CD14-positive monocyte (primary cell): ENCODE data around the gene TNFRSF12A. TPM values are rescaled to one million over a fixed set of nuclear protein-coding genes. Genes with fewer than 3 reads are reported as not detected.
A peak's percentile ranks its signal among the peaks of the same experiment; 100 is the strongest.

ENCODE experiments used
- DNase-seq, 3 donors: peaks; one replicate each; pipeline ENCODE4 v3.0.0-alpha.2; 2011 to 2022
- H2AFZ ChIP-seq: 2 replicates; pipeline ENCODE4 v1.6.0; 2012; ENCODE audit warnings: mild to moderate bottlenecking, low read depth, low read length, inconsistent platforms; ENCODE audit not compliant: insufficient read depth, poor library complexity, severe bottlenecking
- H3K27ac ChIP-seq, 2 donors: 1 replicate in 1 of 2; 2 replicates in 1 of 2; pipeline ENCODE4 v1.5.1; 2012 to 2013; ENCODE audit warnings: low read length in 2 of 2, control low read depth in 1 of 2, inconsistent platforms in 1 of 2, low read depth in 1 of 2, mild to moderate bottlenecking in 1 of 2
- H3K27me3 ChIP-seq, 2 donors: one replicate each; pipeline versions ENCODE4 v1.6.0 to v1.6.1; 2011 to 2013; ENCODE audit warnings: low read length in 2 of 2; ENCODE audit not compliant: control insufficient read depth in 2 of 2, insufficient read depth in 2 of 2
- H3K36me3 ChIP-seq, 2 donors: replicated peaks in 1 of 2; 1 replicate in 1 of 2; 2 replicates in 1 of 2; pipeline versions ENCODE4 v1.5.1 to v1.6.1; 2012 to 2013; ENCODE audit warnings: low read length in 2 of 2, control low read depth in 1 of 2, inconsistent platforms in 1 of 2, mild to moderate bottlenecking in 1 of 2; ENCODE audit not compliant: insufficient read depth in 2 of 2, control insufficient read depth in 1 of 2
- H3K4me1 ChIP-seq, 2 donors: 1 replicate in 1 of 2; 2 replicates in 1 of 2; pipeline versions ENCODE4 v1.5.1 to v1.6.1; 2012 to 2013; ENCODE audit warnings: low read length in 2 of 2, control low read depth in 1 of 2, inconsistent platforms in 1 of 2, mild to moderate bottlenecking in 1 of 2, moderate library complexity in 1 of 2; ENCODE audit not compliant: insufficient read depth in 2 of 2, control insufficient read depth in 1 of 2
- H3K4me2 ChIP-seq: replicated peaks from 2 replicates; pipeline ENCODE3; 2012; ENCODE audit warnings: low read length, moderate library complexity, mild to moderate bottlenecking; ENCODE audit not compliant: poor library complexity, severe bottlenecking; ENCODE audit errors: extremely low read depth
- H3K4me3 ChIP-seq, 3 experiments: fragments of 200-600 bp in 1 of 3; sonication (generic) in 1 of 3; replicated peaks in 1 of 3; 1 replicate in 2 of 3; 2 replicates in 1 of 3; pipeline ENCODE4 v1.5.1; 2011 to 2013; ENCODE audit warnings: low read length in 3 of 3, mild to moderate bottlenecking in 3 of 3, control low read depth in 2 of 3, low read depth in 2 of 3, inconsistent platforms in 1 of 3, moderate library complexity in 1 of 3
- H3K79me2 ChIP-seq: 2 replicates; pipeline ENCODE4 v1.6.0; 2012; ENCODE audit warnings: mild to moderate bottlenecking, control low read depth, inconsistent platforms, low read length, moderate library complexity; ENCODE audit not compliant: insufficient read depth
- H3K9ac ChIP-seq: 2 replicates; pipeline ENCODE4 v1.6.0; 2017; ENCODE audit warnings: low read length, mild to moderate bottlenecking; ENCODE audit not compliant: insufficient read depth, poor library complexity, severe bottlenecking
- H3K9me3 ChIP-seq, 2 donors: replicated peaks in 1 of 2; 1 replicate in 1 of 2; 2 replicates in 1 of 2; pipeline versions ENCODE4 v1.5.1 to v1.6.1; 2012 to 2013; ENCODE audit warnings: low read length in 2 of 2, control low read depth in 1 of 2; ENCODE audit not compliant: control insufficient read depth in 1 of 2, insufficient read depth in 1 of 2
- H4K20me1 ChIP-seq: 2 replicates; pipeline ENCODE4 v1.6.0; 2012; ENCODE audit warnings: mild to moderate bottlenecking, low read length, control low read depth, moderate library complexity; ENCODE audit not compliant: insufficient read depth
- H3K27ac Mint-ChIP-seq, 7 donors: one replicate each; pipeline ENCODE4 v1.8.0; 2020; ENCODE audit warnings: mild to moderate bottlenecking in 7 of 7, mixed read lengths in 7 of 7, moderate library complexity in 6 of 7, inconsistent platforms in 2 of 7
- H3K27me3 Mint-ChIP-seq, 3 donors: one replicate each; pipeline ENCODE4 v1.8.0; 2021 to 2022; ENCODE audit warnings: low read depth in 3 of 3, mild to moderate bottlenecking in 3 of 3, mixed read lengths in 3 of 3, moderate library complexity in 3 of 3, inconsistent platforms in 1 of 3
- H3K36me3 Mint-ChIP-seq, 2 donors: one replicate each; pipeline ENCODE4 v1.8.0; 2020; ENCODE audit warnings: mixed read lengths in 2 of 2, inconsistent platforms in 1 of 2, mild to moderate bottlenecking in 1 of 2
- H3K4me1 Mint-ChIP-seq: one replicate; pipeline ENCODE4 v1.8.0; 2020; ENCODE audit warnings: mild to moderate bottlenecking, mixed read lengths
- H3K4me3 Mint-ChIP-seq, 2 donors: one replicate each; pipeline ENCODE4 v1.8.0; 2020; ENCODE audit warnings: mild to moderate bottlenecking in 2 of 2, mixed read lengths in 2 of 2, moderate library complexity in 1 of 2
- H3K9me3 Mint-ChIP-seq, 7 donors: one replicate each; pipeline ENCODE4 v1.8.0; 2020 to 2022; ENCODE audit warnings: mixed read lengths in 7 of 7, mild to moderate bottlenecking in 6 of 7, moderate library complexity in 6 of 7, inconsistent platforms in 2 of 7
- WGBS: methylation state at CpG from one replicate; pipeline ENCODE4 v1.1.5; 2013; ENCODE audit warnings: missing lambda C conversion rate; ENCODE audit not compliant: insufficient coverage; 5-methylcytosine and 5-hydroxymethylcytosine counted together
- intact Hi-C, 2 donors: fragments of 100-400 bp; cut with micrococcal nuclease; formaldehyde crosslinking; loops; one replicate each; pipeline versions ENCODE4 v1.15.0 to v1.15.1; 2023
- polyA plus RNA-seq, 3 donors: library from polyadenylated mRNA; depleted of rRNA in 1 of 3; unstranded in 2 of 3; stranded (reverse) in 1 of 3; fragments of 300-500 nt in 2 of 3; fragments of >200 nt in 1 of 3; fragmentation: Illumina TruSeq in 2 of 3; gene quantifications; 1 replicate in 2 of 3; 2 replicates in 1 of 3; pipeline ENCODE4 v1.2.3, GENCODE V29; 2012 to 2021
- TF ChIP-seq, protein P1 (sequence below): fragments of 200-600 bp; IDR thresholded peaks from one replicate; pipeline ENCODE4 v1.8.0; 2022; ENCODE audit warnings: antibody characterized with exemption, mild to moderate bottlenecking

Gene TNFRSF12A
- polyA plus RNA-seq, 3 donors: 2.9 to 6.2 (median 5.7) TPM

DNA sequence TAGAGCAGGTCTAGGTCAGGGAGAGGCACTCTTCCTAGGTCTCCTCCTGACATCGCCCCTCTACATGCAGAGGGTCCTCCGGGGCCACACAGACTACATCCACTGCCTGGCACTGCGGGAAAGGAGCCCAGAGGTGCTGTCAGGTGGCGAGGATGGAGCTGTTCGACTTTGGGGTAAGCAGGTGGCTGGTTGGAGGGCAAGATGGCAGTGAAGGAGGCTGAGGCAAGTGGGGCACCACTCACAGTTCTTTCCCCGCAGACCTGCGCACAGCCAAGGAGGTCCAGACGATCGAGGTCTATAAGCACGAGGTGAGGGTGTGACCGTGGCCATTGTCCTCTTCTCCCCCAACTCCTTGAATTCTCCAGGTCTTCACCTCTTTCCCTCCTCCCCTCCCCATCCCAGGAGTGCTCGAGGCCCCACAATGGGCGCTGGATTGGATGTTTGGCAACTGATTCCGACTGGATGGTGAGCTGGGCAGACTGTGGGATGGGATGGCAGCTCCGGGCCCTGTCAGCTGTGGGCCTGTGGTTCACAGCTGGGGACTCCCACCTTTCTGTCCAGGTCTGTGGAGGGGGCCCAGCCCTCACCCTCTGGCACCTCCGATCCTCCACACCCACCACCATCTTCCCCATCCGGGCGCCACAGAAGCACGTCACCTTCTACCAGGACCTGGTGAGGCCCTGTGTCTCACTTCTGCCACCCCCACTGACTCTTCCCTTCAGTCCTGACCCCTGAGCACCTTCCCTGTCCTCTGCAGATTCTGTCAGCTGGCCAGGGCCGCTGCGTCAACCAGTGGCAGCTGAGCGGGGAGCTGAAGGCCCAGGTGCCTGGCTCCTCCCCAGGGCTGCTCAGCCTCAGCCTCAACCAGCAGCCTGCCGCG, 6.7 kb downstream of the TNFRSF12A start:
- Mint-ChIP-seq H3K9me3 (peaks cover 0 to 21% (median 6%) of the 10 kb centered on the region in 7 donors), H3K27me3 (peaks cover 25 to 37% (median 35%) of the 10 kb centered on the region in 3 donors), H3K4me3 (no peak overlapping the region), H3K36me3 (peaks cover 26 to 27% of the 10 kb centered on the region in 2 donors), H3K27ac (no peak overlapping the region), H3K4me1 (peaks cover 52% of the 10 kb centered on the region)
- no peak overlapping the region for H3K4me3 ChIP-seq
- no peak overlapping the region for H3K9ac ChIP-seq
- H4K20me1 ChIP-seq: peaks cover 63% of the 10 kb centered on the region
- TF ChIP-seq, protein P1, sequence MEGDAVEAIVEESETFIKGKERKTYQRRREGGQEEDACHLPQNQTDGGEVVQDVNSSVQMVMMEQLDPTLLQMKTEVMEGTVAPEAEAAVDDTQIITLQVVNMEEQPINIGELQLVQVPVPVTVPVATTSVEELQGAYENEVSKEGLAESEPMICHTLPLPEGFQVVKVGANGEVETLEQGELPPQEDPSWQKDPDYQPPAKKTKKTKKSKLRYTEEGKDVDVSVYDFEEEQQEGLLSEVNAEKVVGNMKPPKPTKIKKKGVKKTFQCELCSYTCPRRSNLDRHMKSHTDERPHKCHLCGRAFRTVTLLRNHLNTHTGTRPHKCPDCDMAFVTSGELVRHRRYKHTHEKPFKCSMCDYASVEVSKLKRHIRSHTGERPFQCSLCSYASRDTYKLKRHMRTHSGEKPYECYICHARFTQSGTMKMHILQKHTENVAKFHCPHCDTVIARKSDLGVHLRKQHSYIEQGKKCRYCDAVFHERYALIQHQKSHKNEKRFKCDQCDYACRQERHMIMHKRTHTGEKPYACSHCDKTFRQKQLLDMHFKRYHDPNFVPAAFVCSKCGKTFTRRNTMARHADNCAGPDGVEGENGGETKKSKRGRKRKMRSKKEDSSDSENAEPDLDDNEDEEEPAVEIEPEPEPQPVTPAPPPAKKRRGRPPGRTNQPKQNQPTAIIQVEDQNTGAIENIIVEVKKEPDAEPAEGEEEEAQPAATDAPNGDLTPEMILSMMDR: no peak
- intact Hi-C loops: loop anchor here in 1 of 2 donors (10.0 kb wide), 1 partner anchor 98 kb away; no protein-coding TSS in a partner anchor
- peaks cover 15 to 33% of the 10 kb centered on the region in 2 donors for H3K27me3 ChIP-seq
- no peak for DNase-seq
- H3K27ac ChIP-seq: no peak overlapping the region
- H3K4me2 ChIP-seq: no peak overlapping the region
- peaks cover 19 to 21% of the 10 kb centered on the region in 2 donors for H3K36me3 ChIP-seq
- H3K79me2 ChIP-seq: no peaks in the 10 kb centered on the region
- H3K4me1 ChIP-seq: peaks cover 46 to 54% of the 10 kb centered on the region in 2 donors
- peaks cover 0 to 12% of the 10 kb centered on the region in 2 donors for H3K9me3 ChIP-seq
- 95% methylated on average over 10 of the region's 24 CpGs for WGBS
- no peak overlapping the region for H2AFZ ChIP-seq

DNA sequence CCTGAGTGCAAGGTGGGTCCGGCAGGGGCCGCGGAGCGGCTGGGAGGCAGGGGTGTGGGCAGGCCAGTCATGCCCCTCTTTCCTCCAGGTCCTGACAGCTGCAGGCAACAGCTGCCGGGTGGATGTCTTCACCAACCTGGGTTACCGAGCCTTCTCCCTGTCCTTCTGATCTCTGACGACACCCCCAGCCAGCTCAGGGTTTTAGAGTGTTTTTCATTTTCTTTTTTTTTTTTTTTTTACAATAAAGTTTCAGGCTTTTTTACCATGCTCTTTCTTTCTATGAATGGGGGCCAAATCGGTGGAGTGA, 7.3 kb downstream of the TNFRSF12A start:
- Histone ChIP-seq H3K36me3 (peaks cover 19 to 21% of the 10 kb centered on the region in 2 donors), H2AFZ (no peak overlapping the region), H3K79me2 (no peaks in the 10 kb centered on the region), H3K9ac (no peak overlapping the region), H3K4me1 (peaks cover 40 to 48% of the 10 kb centered on the region in 2 donors), H3K9me3 (peaks cover 0 to 12% of the 10 kb centered on the region in 2 donors), H3K4me2 (no peak overlapping the region), H3K4me3 (no peak overlapping the region), H3K27ac (no peak overlapping the region), H3K27me3 (peaks cover 18 to 39% of the 10 kb centered on the region in 2 donors), H4K20me1 (peaks cover 57% of the 10 kb centered on the region)
- whole genome bisulfite sequencing: 98% methylated on average over 5 of the region's 8 CpGs
- Mint-ChIP-seq H3K27me3 (peaks cover 31 to 43% (median 41%) of the 10 kb centered on the region in 3 donors), H3K36me3 (peaks cover 26 to 27% of the 10 kb centered on the region in 2 donors), H3K4me1 (peaks cover 47% of the 10 kb centered on the region), H3K27ac (peak overlapping the region in 1 of 7 donors; percentile 30), H3K9me3 (peaks cover 0 to 21% (median 6%) of the 10 kb centered on the region in 7 donors), H3K4me3 (no peak overlapping the region)
- DNase-seq: no peak
- TF ChIP-seq, protein P1: no peak
- intact Hi-C loops: loop anchor here in 1 of 2 donors (10.0 kb wide), 1 partner anchor 97 kb away; no protein-coding TSS in a partner anchor
